H1 (cell line): ENCODE results near the gene POU3F2. TPM values are rescaled to one million over a fixed set of nuclear protein-coding genes. Genes with fewer than 3 reads are reported as not detected.
A peak's percentile ranks its signal among the peaks of the same experiment; 100 is the strongest.

ENCODE experiments used
- CTCF ChIA-PET: fragments of 300-600 bp; sonication (Branson Sonifier 250); formaldehyde crosslinking; loops from one replicate; lab custom pipeline; 2021; ENCODE audit not compliant: partially characterized antibody; lab: Charles Lee
- POLR2A ChIA-PET: fragments of 300-600 bp; sonication (Branson Sonifier 250); formaldehyde crosslinking; loops from one replicate; lab custom pipeline; 2021; ENCODE audit warnings: inconsistent platforms; ENCODE audit not compliant: partially characterized antibody; lab: Charles Lee
- DNase-seq, 2 experiments: peaks; one replicate each; pipeline versions ENCODE4 v3.0.0 to v3.0.0-alpha.2; 2010 to 2022; ENCODE audit warnings: low spot score in 2 of 2, low read depth in 1 of 2, mixed read lengths in 1 of 2
- FAIRE-seq: peaks from 2 replicates; lab custom pipeline; 2011; peaks lifted over from hg19 to GRCh38; lab: Jason Lieb, UNC
- H2AFZ ChIP-seq: 2 replicates; pipeline ENCODE4 v1.8.1; 2012; ENCODE audit warnings: low read length, inconsistent platforms
- H2AK5ac ChIP-seq: 2 replicates; pipeline ENCODE4 v1.6.1; 2013; ENCODE audit warnings: low read depth, low read length
- H2BK120ac ChIP-seq: replicated peaks from 2 replicates; pipeline ENCODE3; 2013; ENCODE audit warnings: low read depth, low read length, inconsistent platforms
- H2BK12ac ChIP-seq: 2 replicates; pipeline ENCODE4 v1.6.1; 2013; ENCODE audit warnings: low read depth, low read length
- H2BK15ac ChIP-seq: 2 replicates; pipeline ENCODE4 v1.6.1; 2013; ENCODE audit warnings: low read length
- H2BK20ac ChIP-seq: 2 replicates; pipeline ENCODE4 v1.6.1; 2013; ENCODE audit warnings: low read length
- H2BK5ac ChIP-seq: 2 replicates; pipeline ENCODE4 v1.6.1; 2013; ENCODE audit warnings: low read depth, low read length
- H3K14ac ChIP-seq: 2 replicates; pipeline ENCODE4 v1.6.1; 2013; ENCODE audit warnings: inconsistent platforms; ENCODE audit not compliant: insufficient read length
- H3K18ac ChIP-seq: 2 replicates; pipeline ENCODE4 v1.6.1; 2013; ENCODE audit warnings: low read length; ENCODE audit errors: extremely low read depth
- H3K23ac ChIP-seq: 2 replicates; pipeline ENCODE4 v1.6.1; 2013; ENCODE audit warnings: inconsistent platforms; ENCODE audit not compliant: insufficient read length
- H3K23me2 ChIP-seq: 2 replicates; pipeline ENCODE4 v1.6.1; 2013; ENCODE audit warnings: low read depth, low read length
- H3K27ac ChIP-seq: 2 replicates; pipeline ENCODE4 v1.6.1; 2011; ENCODE audit warnings: low read depth, low read length, inconsistent platforms
- H3K27me3 ChIP-seq, 4 experiments: replicated peaks in 1 of 4; 1 replicate in 1 of 4; 2 replicates in 3 of 4; pipeline versions ENCODE4 v1.6.1 to v1.8.1; 2011 to 2013; ENCODE audit warnings: low read length in 3 of 4, mild to moderate bottlenecking in 3 of 4, inconsistent platforms in 2 of 4, mixed read lengths in 2 of 4, moderate library complexity in 1 of 4; ENCODE audit not compliant: control insufficient read depth in 3 of 4, insufficient read depth in 3 of 4; ENCODE audit errors: extremely low read depth in 1 of 4
- H3K36me3 ChIP-seq, 4 experiments: 2 replicates each; pipeline versions ENCODE4 v1.6.1 to v1.8.1; 2011 to 2013; ENCODE audit warnings: mild to moderate bottlenecking in 4 of 4, low read length in 3 of 4, moderate library complexity in 2 of 4, control low read depth in 1 of 4, inconsistent platforms in 1 of 4; ENCODE audit not compliant: insufficient read depth in 4 of 4, control insufficient read depth in 2 of 4
- H3K4ac ChIP-seq: replicated peaks from 2 replicates; pipeline ENCODE3; 2013; ENCODE audit warnings: low read length, low read depth, mixed read lengths, inconsistent platforms; ENCODE audit not compliant: insufficient read length
- H3K4me1 ChIP-seq, 4 experiments: replicated peaks in 1 of 4; 1 replicate in 1 of 4; 2 replicates in 3 of 4; pipeline versions ENCODE4 v1.6.1 to v1.8.1; 2011 to 2013; ENCODE audit warnings: low read length in 3 of 4, inconsistent platforms in 2 of 4, mixed read lengths in 1 of 4; ENCODE audit not compliant: insufficient read depth in 4 of 4, control insufficient read depth in 3 of 4
- H3K4me2 ChIP-seq, 2 experiments: 2 replicates each; pipeline versions ENCODE4 v1.6.1 to v1.8.1; 2011 to 2013; ENCODE audit warnings: low read depth in 2 of 2, low read length in 2 of 2, control low read depth in 1 of 2, inconsistent platforms in 1 of 2, mild to moderate bottlenecking in 1 of 2; ENCODE audit not compliant: insufficient read depth in 1 of 2
- H3K4me3 ChIP-seq, 4 experiments: fragments of 200-600, 300-600 bp in 1 of 4; sonication (generic), shearing (Covaris generic), sonication (Bioruptor Twin) in 1 of 4; 2 replicates each; pipeline versions ENCODE4 v1.5.1 to v1.8.1; 2011 to 2016; ENCODE audit warnings: low read length in 4 of 4, low read depth in 3 of 4, control low read depth in 2 of 4, inconsistent platforms in 2 of 4, mild to moderate bottlenecking in 2 of 4, mixed read lengths in 1 of 4, moderate library complexity in 1 of 4; ENCODE audit not compliant: insufficient read depth in 2 of 4; ENCODE audit errors: extremely low read depth in 1 of 4
- H3K56ac ChIP-seq: replicated peaks from 2 replicates; pipeline ENCODE3; 2013; ENCODE audit warnings: low read depth, mild to moderate bottlenecking, mixed read lengths, low read length, inconsistent platforms; ENCODE audit not compliant: insufficient read length
- H3K79me1 ChIP-seq: 2 replicates; pipeline ENCODE4 v1.6.1; 2013; ENCODE audit warnings: low read depth, low read length, control low read depth
- H3K79me2 ChIP-seq, 2 experiments: 2 replicates each; pipeline versions ENCODE4 v1.6.1 to v1.8.1; 2012 to 2013; ENCODE audit warnings: low read length in 2 of 2, mild to moderate bottlenecking in 2 of 2, inconsistent platforms in 1 of 2; ENCODE audit not compliant: insufficient read depth in 2 of 2, control insufficient read depth in 1 of 2
- H3K9ac ChIP-seq, 4 experiments: replicated peaks in 1 of 4; 1 replicate in 1 of 4; 2 replicates in 3 of 4; pipeline versions ENCODE4 v1.6.1 to v1.8.1; 2011 to 2013; ENCODE audit warnings: low read depth in 3 of 4, low read length in 3 of 4, control low read depth in 2 of 4, mild to moderate bottlenecking in 2 of 4, moderate library complexity in 2 of 4, inconsistent platforms in 1 of 4; ENCODE audit errors: extremely low read depth in 1 of 4
- H3K9me3 ChIP-seq, 2 experiments: 2 replicates each; pipeline versions ENCODE4 v1.6.1 to v1.8.1; 2012 to 2013; ENCODE audit warnings: mild to moderate bottlenecking in 2 of 2, moderate library complexity in 2 of 2, control low read depth in 1 of 2, inconsistent platforms in 1 of 2, low read depth in 1 of 2, low read length in 1 of 2, mixed read lengths in 1 of 2; ENCODE audit not compliant: insufficient read depth in 2 of 2
- H4K20me1 ChIP-seq, 2 experiments: replicated peaks in 1 of 2; 2 replicates each; pipeline versions ENCODE3 to v1.8.1; 2011 to 2013; ENCODE audit warnings: inconsistent platforms in 2 of 2, low read length in 2 of 2, mild to moderate bottlenecking in 1 of 2; ENCODE audit not compliant: insufficient read depth in 2 of 2, control insufficient read depth in 1 of 2
- H4K5ac ChIP-seq: 2 replicates; pipeline ENCODE4 v1.6.1; 2013; ENCODE audit warnings: low read length, low read depth, mixed read lengths, inconsistent platforms; ENCODE audit not compliant: insufficient read length
- H4K8ac ChIP-seq: 2 replicates; pipeline ENCODE4 v1.8.0; 2013; ENCODE audit warnings: mild to moderate bottlenecking, moderate library complexity, low read length, inconsistent platforms; ENCODE audit not compliant: insufficient read depth; ENCODE audit errors: extremely low read depth
- H4K91ac ChIP-seq: replicated peaks from 2 replicates; pipeline ENCODE3; 2013; ENCODE audit warnings: low read length, mixed read lengths, inconsistent platforms; ENCODE audit not compliant: insufficient read length
- BACH1 ChIP-seq: IDR thresholded peaks from 2 replicates; pipeline ENCODE4 v1.6.1; 2012; ENCODE audit warnings: low read length, improper control_type of control experiment
- CHD2 ChIP-seq: IDR thresholded peaks from 2 replicates; pipeline ENCODE4 v1.6.1; 2012; ENCODE audit warnings: low read length, improper control_type of control experiment
- CREB1 ChIP-seq: IDR thresholded peaks from 2 replicates; pipeline ENCODE4 v1.6.1; 2012; ENCODE audit warnings: inconsistent platforms
- E2F6 ChIP-seq: IDR thresholded peaks from 2 replicates; pipeline ENCODE4 v1.6.1; 2012; ENCODE audit warnings: inconsistent platforms
- EGR1 ChIP-seq: IDR thresholded peaks from 2 replicates; pipeline ENCODE4 v1.6.1; 2011; ENCODE audit warnings: low read depth, low read length, borderline replicate concordance
- EZH2 ChIP-seq: fragments of 200-600 bp; sonication (generic); IDR thresholded peaks from 2 replicates; pipeline ENCODE4 v1.7.1; 2012; ENCODE audit warnings: low read depth, mild to moderate bottlenecking, moderate library complexity, low read length, inconsistent platforms; ENCODE audit not compliant: severe bottlenecking
- KDM1A ChIP-seq: fragments of 200-600, 300-600 bp; sonication (generic); IDR thresholded peaks from 2 replicates; pipeline ENCODE4 v1.7.1; 2016; ENCODE audit warnings: mild to moderate bottlenecking, low read length, borderline replicate concordance
- MAX ChIP-seq: IDR thresholded peaks from 2 replicates; pipeline ENCODE4 v1.6.1; 2012; ENCODE audit warnings: inconsistent platforms
- NANOG ChIP-seq: IDR thresholded peaks from 2 replicates; pipeline ENCODE4 v1.6.1; 2011; ENCODE audit warnings: low read length, low read depth, mild to moderate bottlenecking, inconsistent platforms; ENCODE audit not compliant: insufficient read depth, poor library complexity, severe bottlenecking
- TAF1 ChIP-seq: IDR thresholded peaks from 2 replicates; pipeline ENCODE4 v1.6.1; 2011; ENCODE audit warnings: mild to moderate bottlenecking, low read depth, low read length
- TCF12 ChIP-seq: IDR thresholded peaks from 2 replicates; pipeline ENCODE4 v1.6.1; 2011; ENCODE audit warnings: low read depth, mild to moderate bottlenecking, low read length
- WGBS, 2 experiments: shearing (Covaris generic) in 1 of 2; methylation state at CpG; one replicate each; pipeline versions ENCODE4 v1.1.6 to v1.1.7; 2013 to 2015; ENCODE audit warnings: low lambda C conversion rate in 2 of 2, mixed read lengths in 2 of 2, inconsistent platforms in 1 of 2, low coverage in 1 of 2, missing lambda C conversion rate in 1 of 2; ENCODE audit not compliant: insufficient replicate concordance in 2 of 2, insufficient coverage in 1 of 2, insufficient read length in 1 of 2; ENCODE audit errors: extremely low coverage in 1 of 2, missing lambda C conversion rate in 1 of 2; 5-methylcytosine and 5-hydroxymethylcytosine counted together
- polyA plus RNA-seq, 7 experiments: library from polyadenylated mRNA; depleted of rRNA in 3 of 7; stranded (reverse) in 5 of 7; unstranded in 2 of 7; fragments of >200 nt in 5 of 7; fragments of 200-250 nt in 2 of 7; gene quantifications; 1 replicate in 5 of 7; 2 replicates in 1 of 7; 4 replicates in 1 of 7; pipeline versions ENCODE4 v1.2.1 to v1.2.3, GENCODE V29; 2011 to 2013; ENCODE audit warnings: missing spikeins in 2 of 7, mixed read lengths in 2 of 7
- total RNA-seq: library from RNA; stranded (reverse); fragmentation: NEBNext Ultra II Directional; extraction: Animal tissue kit (Norgen Biotek cat#: 25700); gene quantifications from 2 replicates; pipeline ENCODE4 v1.2.1, GENCODE V29; 2021

Gene POU3F2
- total and polyA plus RNA-seq, 2 of the 8 experiments (the other 6 are each of a cell fraction or from before 2014, with no cell fraction given) = 0.09 to 0.35 TPM

GRCh38 chr6:98787961-98788360 lies 46.4 kb upstream of the POU3F2 start:
- H3K9ac ChIP-seq = no peak overlapping the region
- no peak overlapping the region for H2BK15ac ChIP-seq
- no peak overlapping the region for H4K5ac ChIP-seq
- H3K4me2 ChIP-seq = peak overlapping the region; percentile 15 to 18; a peak in 2 of 4 replicates
- no peaks in the 10 kb centered on the region for H3K23me2 ChIP-seq
- peak overlapping the region; percentile 66 for H2AFZ ChIP-seq
- CTCF ChIA-PET = interaction anchor here (1.1 to 2.7 kb wide), 5 partner anchors 9 to 59 kb away, joined by 3 to 7 read pairs (median 4); no protein-coding TSS in a partner anchor
- no peak overlapping the region for H3K56ac ChIP-seq
- H4K8ac ChIP-seq = no peak overlapping the region
- H3K79me1 ChIP-seq = no peaks in the 10 kb centered on the region
- H4K91ac ChIP-seq = no peak overlapping the region
- H2AK5ac ChIP-seq = no peak overlapping the region
- H3K4me3 ChIP-seq = peak overlapping the region in 1 of 4 experiments; percentile 11; a peak in 1 of 8 replicates
- no peaks in the 10 kb centered on the region for H4K20me1 ChIP-seq
- H3K79me2 ChIP-seq = no peaks in the 10 kb centered on the region
- 35% methylated on average over 15 of the region's 15 CpGs; no CpG with 5 or more reads in 1 of the 2 experiments for WGBS, 2 experiments
- no peaks in the 10 kb centered on the region for H3K27me3 ChIP-seq
- H3K9me3 ChIP-seq = no peaks in the 10 kb centered on the region
- no peak overlapping the region for H3K4ac ChIP-seq
- FAIRE-seq (no peak), DNase-seq (peak in 1 of 2 experiments; percentile 57)
- H2BK20ac ChIP-seq = no peak overlapping the region
- no peaks in the 10 kb centered on the region for H3K36me3 ChIP-seq
- TF ChIP-seq MAX (peak; percentile 50), EGR1 (no peak), KDM1A (no peak), TCF12 (no peak), NANOG (no peak), E2F6 (peak; percentile 67), TAF1 (no peak), CREB1 (no peak), BACH1 (no peak), CHD2 (no peak), EZH2 (no peak)
- no peak overlapping the region for H3K23ac ChIP-seq
- no peak overlapping the region for H2BK5ac ChIP-seq
- H3K18ac ChIP-seq = no peak overlapping the region
- POLR2A ChIA-PET = no interaction called here
- no peak overlapping the region for H3K14ac ChIP-seq
- no peak overlapping the region; the same call in 1 of the 2 replicates for H2BK12ac ChIP-seq
- H3K4me1 ChIP-seq = peaks cover 2 to 8% (median 5%) of the 10 kb centered on the region in 4 experiments; a peak in 5 of 7 replicates
- no peak overlapping the region for H3K27ac ChIP-seq
- peak overlapping the region; percentile 18 for H2BK120ac ChIP-seq
